HG02884 (cell line): Measurements from ENCODE around the gene TSPEAR.
"Not testable (repeated sequence)": the region's sequence is repeated elsewhere in the genome, so short reads cannot be mapped to it uniquely, and the experiment has no call there.

Source experiments
- ATAC-seq: cut with Tn5 transposase; IDR thresholded peaks from one replicate; pipeline ENCODE4 v1.9.1; 2021; ENCODE audit warnings: mild to moderate bottlenecking, moderate library complexity; ENCODE audit not compliant: unreplicated experiment

TSPEAR gene

GRCh38 chr21:44556879-44557278, 154.5 kb downstream of the TSPEAR start:
- no peak for ATAC-seq

GRCh38 chr21:44555200-44555875, 156.0 kb downstream of the TSPEAR start:
- no peak for ATAC-seq

GRCh38 chr21:44552681-44553080, 158.7 kb downstream of the TSPEAR start:
- ATAC-seq: no peak

DNA sequence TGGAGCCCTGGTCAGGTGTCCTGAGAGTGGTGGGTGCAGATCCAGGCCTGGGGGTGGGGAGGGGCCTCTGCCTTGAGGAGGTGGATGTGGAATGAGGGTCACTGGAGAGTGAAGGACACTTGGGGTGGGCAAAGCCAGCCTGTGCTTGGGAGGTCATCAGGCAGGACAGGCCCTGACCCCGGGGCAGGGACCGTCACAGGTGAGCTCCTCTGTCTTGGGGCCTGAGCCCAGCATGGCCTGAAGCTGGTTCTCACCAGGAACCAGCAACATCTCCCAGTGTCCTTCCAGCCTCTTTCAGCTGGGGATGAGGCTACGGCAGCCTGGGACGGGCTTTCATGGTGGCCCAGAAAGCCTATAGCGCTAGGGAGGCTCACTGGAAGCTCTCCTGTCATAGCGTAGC, 159.2 kb downstream of the TSPEAR start:
- no peak for ATAC-seq

- no peak for ATAC-seq
These were observed 159.9 kb downstream of the TSPEAR start, which contains the start of gene KRTAP10-2 for GRCh38 chr21:44551340-44551961. TSS of gene KRTAP10-2 (minus strand) at chr21:44551505. CDS start at chr21:44551458, 47 bp downstream.

- no peak for ATAC-seq
These were observed 160.6 kb downstream of the TSPEAR start for GRCh38 chr21:44550807-44551206.

- not testable (repeated sequence) for ATAC-seq
These were observed 161.1 kb downstream of the TSPEAR start for GRCh38 chr21:44550285-44550684.

- ATAC-seq: no peak
These were observed 161.7 kb downstream of the TSPEAR start for GRCh38 chr21:44549525-44550211.

GRCh38 chr21:44548922-44549321, 162.4 kb downstream of the TSPEAR start:
- ATAC-seq: no peak

GRCh38 chr21:44548381-44548780, 163.0 kb downstream of the TSPEAR start:
- no peak for ATAC-seq

- no peak for ATAC-seq
These were observed 163.6 kb downstream of the TSPEAR start for GRCh38 chr21:44547656-44548331.

DNA sequence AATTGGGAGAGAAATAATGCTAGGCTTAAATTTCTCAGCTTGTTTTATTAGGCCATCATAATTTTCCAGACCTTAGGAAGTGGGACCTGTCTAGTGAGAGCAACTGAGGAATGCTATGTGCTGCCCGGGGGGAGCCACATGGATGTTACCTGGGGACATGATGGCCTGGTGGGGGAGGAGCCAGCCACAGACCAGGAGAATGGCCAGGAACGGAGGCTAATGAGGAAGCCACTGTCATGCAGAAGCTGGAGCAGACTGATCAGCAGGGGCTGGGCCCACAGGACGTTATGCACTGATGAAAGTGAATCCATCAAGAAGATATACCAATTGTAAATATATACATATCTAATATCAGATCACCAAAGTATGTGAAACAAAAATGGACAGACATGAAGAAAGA, 166.8 kb downstream of the TSPEAR start:
- ATAC-seq: no peak

- no peak for ATAC-seq
These were observed 168.7 kb downstream of the TSPEAR start for GRCh38 chr21:44542716-44543115.

DNA sequence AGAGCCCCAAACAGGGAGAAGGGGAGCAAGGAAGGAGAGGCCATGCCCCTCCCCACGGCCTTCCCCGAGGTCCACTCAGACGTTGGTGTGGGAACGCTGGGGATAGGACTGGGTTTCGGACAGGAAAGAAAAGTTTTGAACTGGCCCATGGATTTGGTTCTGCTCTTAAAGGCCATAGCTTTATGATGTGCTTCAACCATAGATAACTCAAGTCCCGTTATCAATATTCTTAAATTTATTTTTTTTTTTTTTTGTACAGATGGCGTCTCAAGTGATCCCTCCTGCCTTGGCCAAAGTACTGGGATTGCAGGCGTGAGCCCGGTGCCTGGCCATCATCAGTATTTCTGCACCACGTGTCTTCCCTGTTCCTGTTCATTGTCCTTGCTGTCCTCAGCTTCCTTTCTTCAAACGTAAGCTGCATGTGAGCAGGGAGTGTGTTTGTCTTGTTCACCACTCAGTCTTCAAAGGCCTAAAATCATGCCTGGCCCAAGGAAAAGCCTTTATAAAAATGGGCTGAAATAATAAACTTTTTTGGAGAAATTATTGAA, 170.6 kb downstream of the TSPEAR start:
- no peak for ATAC-seq

GRCh38 chr21:44539991-44540666, 171.2 kb downstream of the TSPEAR start, which contains the start of gene KRTAP10-1:
TSS of gene KRTAP10-1 (minus strand) at chr21:44540195. CDS start at chr21:44540150, 45 bp downstream.
- ATAC-seq: no peak

DNA sequence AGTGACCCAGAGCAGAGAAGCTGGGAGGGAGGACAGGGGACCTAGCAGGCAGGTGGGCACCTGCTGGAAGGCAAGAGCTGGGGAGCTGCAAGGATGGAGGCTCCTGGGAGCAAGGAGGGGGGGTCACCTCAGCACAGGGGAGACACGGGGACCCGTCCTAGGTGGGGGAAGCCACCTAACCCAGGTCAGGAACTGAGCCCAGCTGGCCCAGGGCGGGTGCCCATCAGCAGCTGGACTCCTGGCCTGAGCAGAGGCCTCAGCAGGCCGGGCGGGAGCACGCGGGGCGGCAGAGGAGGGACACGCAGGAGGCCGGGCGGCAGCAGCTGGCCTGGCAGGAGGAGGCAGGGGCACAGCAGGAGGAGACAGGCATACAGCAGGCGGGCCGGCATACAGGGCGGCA, 172.3 kb downstream of the TSPEAR start:
- ATAC-seq: no peak

DNA sequence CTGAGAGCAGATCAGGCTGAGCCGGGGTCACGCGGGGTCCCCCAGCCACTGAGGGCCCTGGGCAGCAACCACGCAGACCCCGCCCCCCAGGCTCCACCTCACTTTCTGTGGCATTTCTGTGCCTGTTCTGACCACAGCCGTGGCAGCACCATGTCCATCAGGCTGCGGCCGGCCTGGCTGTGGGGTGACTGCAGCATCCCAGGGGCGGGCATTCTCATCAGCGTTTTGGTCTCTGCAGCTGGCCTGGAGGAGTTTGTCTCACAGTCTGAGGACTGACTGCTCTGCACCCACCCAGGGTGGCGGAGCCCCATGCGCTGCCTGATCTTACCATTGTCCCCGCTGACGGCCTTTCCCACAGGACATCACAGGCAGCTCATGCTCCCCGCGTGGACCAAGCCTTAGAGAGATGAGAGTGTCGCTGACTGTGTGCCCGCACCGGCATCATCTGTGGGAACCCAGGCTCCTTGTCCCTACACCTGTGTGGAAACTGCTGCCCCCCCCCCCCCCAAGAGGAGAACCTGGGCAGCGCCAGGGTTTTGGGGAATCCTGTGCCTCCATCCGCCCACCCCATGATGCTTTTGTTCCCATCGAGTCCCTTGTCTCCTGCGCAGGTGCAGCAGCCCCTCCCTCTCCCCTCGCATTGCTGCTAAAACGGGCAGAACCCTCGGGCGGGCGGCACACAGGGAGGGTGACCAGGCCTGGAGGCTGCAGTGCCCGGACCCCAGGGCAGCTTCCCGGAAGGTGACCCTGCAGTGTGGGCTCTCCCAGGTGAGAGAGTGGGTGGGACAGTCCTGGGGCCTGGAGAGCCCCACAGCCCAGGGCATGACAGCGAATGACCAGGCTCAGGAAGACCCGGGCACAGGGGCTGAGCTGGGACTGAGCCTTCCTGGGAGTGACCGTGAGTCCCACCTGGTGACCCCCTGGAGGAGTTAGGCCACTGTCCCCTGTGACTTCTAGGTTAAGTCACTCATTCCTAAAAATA, 173.2 kb downstream of the TSPEAR start:
- no peak for ATAC-seq

DNA sequence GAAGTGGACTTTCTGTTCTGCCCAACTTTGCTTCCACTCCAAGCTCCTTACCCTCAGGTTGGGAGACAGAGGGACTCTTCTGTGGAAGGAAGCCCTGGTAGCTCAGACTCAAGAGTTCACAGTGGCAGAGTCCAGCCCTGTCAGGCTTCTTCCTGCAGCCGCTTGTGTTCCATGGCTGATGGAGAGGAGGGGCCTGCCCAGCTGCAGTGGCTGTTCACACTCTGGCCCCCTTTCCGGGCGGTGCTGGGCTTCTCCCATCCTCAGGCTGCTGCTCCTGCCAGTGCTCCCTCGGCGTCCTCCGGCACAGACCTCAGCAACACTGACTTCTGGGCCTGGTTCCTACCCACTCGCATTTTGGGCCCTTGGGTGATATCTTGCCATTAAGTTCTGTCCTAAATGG, 175.4 kb downstream of the TSPEAR start:
- ATAC-seq: no peak

GRCh38 chr21:44534688-44535087, 176.7 kb downstream of the TSPEAR start:
- no peak for ATAC-seq
